Hematopoietic multipotent progenitor cell (in vitro differentiated cells): Measurements from ENCODE around the gene RITA1. TPM values are rescaled to one million over a fixed set of nuclear protein-coding genes. Genes with fewer than 3 reads are reported as not detected.
"Not testable (repeated sequence)": the region's sequence is repeated elsewhere in the genome, so short reads cannot be mapped to it uniquely, and the experiment has no call there.

ENCODE experiments used
- DNase-seq, 3 donors: peaks; one replicate each; pipeline ENCODE4 v3.0.0-alpha.2; 2011 to 2015; ENCODE audit warnings: low read depth in 2 of 3, low spot score in 2 of 3
- total RNA-seq: library from RNA; depleted of rRNA; stranded (reverse); fragments of >200 nt; gene quantifications from one replicate; pipeline ENCODE4 v1.2.3, GENCODE V29; 2012

Gene RITA1
- total RNA-seq, 1 donor: 28.3 TPM

- no peak for DNase-seq
These were observed 16.0 kb downstream of the RITA1 start for GRCh38 chr12:113201187-113202177.

GRCh38 chr12:113202300-113203075 is 17.0 kb downstream of the RITA1 start:
- no peak for DNase-seq

- no peak for DNase-seq
These were observed 18.6 kb downstream of the RITA1 start for GRCh38 chr12:113203852-113204760.

- no peak for DNase-seq
These were observed 19.3 kb downstream of the RITA1 start for GRCh38 chr12:113204804-113205203.

- DNase-seq: not testable (repeated sequence)
These were observed 21.3 kb downstream of the RITA1 start for GRCh38 chr12:113206802-113207201.

GRCh38 chr12:113207613-113208040 is 22.1 kb downstream of the RITA1 start:
- peak in 1 of 3 donors; percentile 32 for DNase-seq

GRCh38 chr12:113208041-113208934 is 22.8 kb downstream of the RITA1 start:
- peak; percentile 48 to 92 (median 91) for DNase-seq

GRCh38 chr12:113211160-113211559 is 25.6 kb downstream of the RITA1 start:
- no peak for DNase-seq

GRCh38 chr12:113214895-113215400 is 29.4 kb downstream of the RITA1 start:
- DNase-seq: peak in 1 of 3 donors; percentile 28

GRCh38 chr12:113216027-113216426 is 30.5 kb downstream of the RITA1 start:
- DNase-seq: no peak

- DNase-seq: peak in 1 of 3 donors; percentile 41
These were observed 35.2 kb downstream of the RITA1 start for GRCh38 chr12:113220593-113221180.

- peak; percentile 93 to 100 (median 100) for DNase-seq
These were observed 35.9 kb downstream of the RITA1 start, which contains the start of gene TPCN1 for GRCh38 chr12:113221181-113221996. TSS of gene TPCN1 (plus strand) at chr12:113221464. CDS start at chr12:113226853, 5,389 bp downstream.

GRCh38 chr12:113221997-113222729 is 36.6 kb downstream of the RITA1 start:
- DNase-seq: no peak

GRCh38 chr12:113222730-113223531 is 37.4 kb downstream of the RITA1 start:
- no peak for DNase-seq

- DNase-seq: no peak
These were observed 39.4 kb downstream of the RITA1 start for GRCh38 chr12:113224955-113225354.
